ENCODE data around the gene MDN1.

MDN1 gene

DNA sequence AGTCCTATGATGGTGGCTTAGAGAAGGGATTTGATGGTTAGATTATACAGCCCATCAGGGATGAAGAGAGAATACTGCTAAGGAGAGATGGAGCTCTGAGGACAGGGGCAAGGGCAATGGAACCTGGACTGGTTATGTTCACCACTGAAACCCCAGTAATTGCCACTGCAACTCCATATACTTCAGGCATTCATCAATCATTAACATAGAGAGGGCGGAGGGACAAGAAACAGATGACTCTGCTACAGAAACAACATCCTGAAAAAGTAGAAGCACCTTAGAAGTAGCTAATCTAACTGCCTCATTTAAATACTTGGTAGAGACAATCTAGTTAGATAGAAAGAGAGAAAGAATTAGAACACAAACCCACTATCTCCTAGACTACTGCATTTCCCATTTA is 89.8 kb downstream of the MDN1 start:
- H3K9me3 ChIP-seq (ENCODE audit: insufficient read depth, low read length): no peaks in the 10 kb centered on the region
- H3K9ac ChIP-seq (ENCODE audit: low read length): no peak overlapping the region
- no peak overlapping the region for H3K4me3 ChIP-seq (ENCODE audit: low read length)
- no peak for TF ChIP-seq CTCF (IDR thresholded peaks at IDR 0.05; ENCODE audit: low read depth, low read length)
- TF ChIP-seq EZH2phosphoT487 (IDR thresholded peaks at IDR 0.05; ENCODE audit: low read depth): no peak
- H3K4me2 ChIP-seq (ENCODE audit: low read length): no peak overlapping the region
- H3K27ac ChIP-seq (ENCODE audit: low read length): no peak overlapping the region
- no peaks in the 10 kb centered on the region for H3K27me3 ChIP-seq (ENCODE audit: low read depth, low read length)
- no peaks in the 10 kb centered on the region for H3K4me1 ChIP-seq (ENCODE audit: low read length)
- H4K20me1 ChIP-seq (ENCODE audit: insufficient read depth, low read length): no peaks in the 10 kb centered on the region
- no peak overlapping the region for H2AFZ ChIP-seq (ENCODE audit: low read depth, low read length)
- peaks cover 33% of the 10 kb centered on the region for H3K36me3 ChIP-seq (replicated peaks; ENCODE audit: low read depth, low read length)
- H3K79me2 ChIP-seq (ENCODE audit: low read length): no peaks in the 10 kb centered on the region

DNA sequence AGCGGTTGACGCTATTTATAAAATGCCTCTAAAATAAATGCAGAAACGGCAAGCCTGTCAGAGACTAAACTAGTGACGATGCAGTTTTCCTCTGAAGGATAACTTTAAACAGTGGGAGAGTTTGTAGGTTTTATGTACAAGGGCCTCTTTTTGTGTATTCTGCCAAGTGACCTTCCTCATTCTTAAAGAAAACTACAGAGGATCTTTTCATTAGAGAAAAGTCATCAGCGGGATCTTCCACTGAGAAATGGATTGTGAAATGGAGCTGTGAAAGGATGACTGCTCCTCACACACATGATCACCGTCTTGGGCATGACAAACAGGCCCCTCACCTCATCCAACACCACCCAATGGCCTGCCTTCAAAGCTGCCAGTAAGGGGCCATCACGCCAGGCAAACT is 92.1 kb downstream of the MDN1 start:
- no peaks in the 10 kb centered on the region for H3K9me3 ChIP-seq (ENCODE audit: insufficient read depth, low read length)
- H2AFZ ChIP-seq (ENCODE audit: low read depth, low read length): no peak overlapping the region
- no peaks in the 10 kb centered on the region for H3K27me3 ChIP-seq (ENCODE audit: low read depth, low read length)
- H3K9ac ChIP-seq (ENCODE audit: low read length): no peak overlapping the region
- no peak overlapping the region for H3K4me3 ChIP-seq (ENCODE audit: low read length)
- TF ChIP-seq EZH2phosphoT487 (IDR thresholded peaks at IDR 0.05; ENCODE audit: low read depth): no peak
- no peak for TF ChIP-seq CTCF (IDR thresholded peaks at IDR 0.05; ENCODE audit: low read depth, low read length)
- H3K36me3 ChIP-seq (replicated peaks; ENCODE audit: low read depth, low read length): peaks cover 35% of the 10 kb centered on the region
- H3K79me2 ChIP-seq (ENCODE audit: low read length): no peaks in the 10 kb centered on the region
- H3K4me1 ChIP-seq (ENCODE audit: low read length): no peaks in the 10 kb centered on the region
- no peak overlapping the region for H3K27ac ChIP-seq (ENCODE audit: low read length)
- no peak overlapping the region for H3K4me2 ChIP-seq (ENCODE audit: low read length)
- no peaks in the 10 kb centered on the region for H4K20me1 ChIP-seq (ENCODE audit: insufficient read depth, low read length)

DNA sequence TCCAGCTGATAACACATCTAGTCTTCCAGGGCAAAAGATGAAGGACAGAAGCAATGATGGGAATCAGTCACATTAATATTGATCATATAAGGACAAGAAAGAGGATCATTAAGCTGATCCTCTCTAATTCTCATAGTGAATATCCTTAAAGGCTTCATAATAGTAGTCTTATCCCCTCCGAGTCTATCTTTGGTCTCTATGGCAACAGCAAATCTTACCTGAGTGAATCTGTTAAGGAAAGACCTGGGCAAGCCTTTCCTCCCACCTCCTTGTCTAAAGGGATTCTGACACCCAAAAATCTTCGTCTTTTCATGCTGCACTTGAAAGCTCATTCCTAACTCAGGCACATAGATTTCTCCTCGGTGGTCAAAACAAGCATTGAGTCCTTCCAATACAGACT is 94.6 kb downstream of the MDN1 start:
- H3K4me1 ChIP-seq (ENCODE audit: low read length): no peaks in the 10 kb centered on the region
- H4K20me1 ChIP-seq (ENCODE audit: insufficient read depth, low read length): no peaks in the 10 kb centered on the region
- H3K27ac ChIP-seq (ENCODE audit: low read length): no peak overlapping the region
- H3K36me3 ChIP-seq (replicated peaks; ENCODE audit: low read depth, low read length): peaks cover 23% of the 10 kb centered on the region
- H2AFZ ChIP-seq (ENCODE audit: low read depth, low read length): no peak overlapping the region
- no peaks in the 10 kb centered on the region for H3K79me2 ChIP-seq (ENCODE audit: low read length)
- H3K9ac ChIP-seq (ENCODE audit: low read length): no peak overlapping the region
- H3K4me2 ChIP-seq (ENCODE audit: low read length): no peak overlapping the region
- H3K27me3 ChIP-seq (ENCODE audit: low read depth, low read length): no peaks in the 10 kb centered on the region
- no peaks in the 10 kb centered on the region for H3K9me3 ChIP-seq (ENCODE audit: insufficient read depth, low read length)
- no peak for TF ChIP-seq EZH2phosphoT487 (IDR thresholded peaks at IDR 0.05; ENCODE audit: low read depth)
- TF ChIP-seq CTCF (IDR thresholded peaks at IDR 0.05; ENCODE audit: low read depth, low read length): no peak
- H3K4me3 ChIP-seq (ENCODE audit: low read length): no peak overlapping the region

- H3K36me3 ChIP-seq (replicated peaks; ENCODE audit: low read depth, low read length): peaks cover 23% of the 10 kb centered on the region
- no peak for TF ChIP-seq CTCF (IDR thresholded peaks at IDR 0.05; ENCODE audit: low read depth, low read length)
- H3K9me3 ChIP-seq (ENCODE audit: insufficient read depth, low read length): no peaks in the 10 kb centered on the region
- no peaks in the 10 kb centered on the region for H3K27me3 ChIP-seq (ENCODE audit: low read depth, low read length)
- H3K9ac ChIP-seq (ENCODE audit: low read length): no peak overlapping the region
- H3K4me2 ChIP-seq (ENCODE audit: low read length): no peak overlapping the region
- H2AFZ ChIP-seq (ENCODE audit: low read depth, low read length): no peak overlapping the region
- no peaks in the 10 kb centered on the region for H3K4me1 ChIP-seq (ENCODE audit: low read length)
- H3K79me2 ChIP-seq (ENCODE audit: low read length): no peaks in the 10 kb centered on the region
- no peaks in the 10 kb centered on the region for H4K20me1 ChIP-seq (ENCODE audit: insufficient read depth, low read length)
- H3K4me3 ChIP-seq (ENCODE audit: low read length): no peak overlapping the region
- no peak overlapping the region for H3K27ac ChIP-seq (ENCODE audit: low read length)
These were observed 96.5 kb downstream of the MDN1 start for GRCh38 chr6:89723046-89723445.

Data from OCI-LY3 (cell line).